ENCODE data around the gene TNIK.

Gene TNIK

DNA sequence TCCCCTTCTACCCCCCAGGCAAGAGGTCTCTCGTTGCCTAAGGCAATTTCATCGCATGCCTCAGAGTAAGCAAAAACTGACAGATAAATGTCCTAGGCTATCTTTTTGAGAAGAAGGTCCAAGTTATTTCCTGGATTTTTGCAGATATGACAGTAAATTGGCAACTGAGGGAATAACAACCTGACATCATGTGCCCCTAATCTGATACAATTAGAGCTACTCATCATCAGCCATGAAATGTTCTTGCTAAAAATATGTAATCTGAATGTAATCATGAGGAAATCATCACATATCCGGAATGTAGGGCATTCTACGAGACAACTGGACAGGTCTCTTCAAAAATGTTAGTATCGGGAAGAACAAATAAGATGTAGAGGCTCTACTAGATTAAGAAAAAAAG lies 44.1 kb downstream of the TNIK start:
- DNase-seq: no peak

DNA sequence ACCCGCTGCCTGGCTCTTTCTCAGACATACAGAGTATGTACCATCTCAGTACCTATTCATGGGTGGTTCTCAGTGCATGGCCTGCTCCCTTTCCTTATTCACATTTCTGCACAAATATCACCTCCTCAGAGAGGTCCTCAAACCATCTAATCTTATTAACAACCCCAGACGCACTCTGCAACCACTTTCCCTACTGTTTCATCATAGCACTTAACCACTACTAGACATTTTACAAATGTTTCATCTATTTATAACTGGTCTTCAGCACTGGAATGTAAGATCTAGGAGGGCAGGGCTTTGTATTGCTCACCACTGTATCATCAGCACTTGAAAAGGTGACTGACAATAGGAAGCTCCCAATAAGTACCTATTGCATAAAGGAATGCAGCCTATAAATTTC lies 45.1 kb downstream of the TNIK start:
- no peak for DNase-seq

DNA sequence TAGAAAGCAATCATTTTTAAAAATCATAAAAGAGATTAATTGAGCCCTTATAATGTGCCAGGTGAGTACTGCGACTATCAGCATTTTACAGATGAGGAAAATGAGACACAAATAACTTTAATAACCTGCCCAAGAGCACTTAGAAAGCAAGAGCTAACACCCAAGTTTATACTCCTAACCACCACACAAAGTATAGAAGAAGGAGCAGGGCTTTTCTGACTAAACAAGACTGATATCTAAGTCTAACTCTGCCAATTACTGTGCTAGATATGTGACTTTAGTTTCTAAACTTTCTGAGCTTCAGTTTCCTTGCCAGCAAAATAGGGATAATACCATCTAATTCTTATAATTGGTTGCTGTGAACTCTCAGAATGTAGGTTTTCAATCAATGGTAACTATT lies 47.7 kb downstream of the TNIK start:
- DNase-seq: no peak

DNA sequence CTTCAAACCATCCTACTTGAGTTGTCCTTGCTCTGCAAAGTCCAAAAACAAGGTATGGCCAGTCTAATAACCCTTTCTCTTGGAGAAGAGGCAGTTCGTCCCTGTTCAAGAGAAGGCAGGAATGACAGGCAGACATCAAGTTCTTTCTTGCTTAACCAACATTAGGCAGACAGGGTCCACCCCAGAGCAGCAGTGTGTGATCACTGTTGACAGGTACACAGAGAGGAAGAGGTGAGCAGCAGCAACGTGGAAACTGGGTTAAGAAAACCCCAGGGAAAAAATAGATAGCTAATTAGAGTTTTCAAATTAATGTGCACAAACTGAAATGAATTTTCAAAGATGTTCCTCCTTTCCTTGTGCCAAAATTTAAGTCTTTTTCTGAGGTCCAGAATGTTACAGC lies 48.2 kb downstream of the TNIK start:
- no peak for DNase-seq

- no peak for DNase-seq
These were observed 50.0 kb downstream of the TNIK start for GRCh38 chr3:171410186-171410585.

GRCh38 chr3:171407759-171408158 lies 52.4 kb downstream of the TNIK start:
- no peak for DNase-seq

DNA sequence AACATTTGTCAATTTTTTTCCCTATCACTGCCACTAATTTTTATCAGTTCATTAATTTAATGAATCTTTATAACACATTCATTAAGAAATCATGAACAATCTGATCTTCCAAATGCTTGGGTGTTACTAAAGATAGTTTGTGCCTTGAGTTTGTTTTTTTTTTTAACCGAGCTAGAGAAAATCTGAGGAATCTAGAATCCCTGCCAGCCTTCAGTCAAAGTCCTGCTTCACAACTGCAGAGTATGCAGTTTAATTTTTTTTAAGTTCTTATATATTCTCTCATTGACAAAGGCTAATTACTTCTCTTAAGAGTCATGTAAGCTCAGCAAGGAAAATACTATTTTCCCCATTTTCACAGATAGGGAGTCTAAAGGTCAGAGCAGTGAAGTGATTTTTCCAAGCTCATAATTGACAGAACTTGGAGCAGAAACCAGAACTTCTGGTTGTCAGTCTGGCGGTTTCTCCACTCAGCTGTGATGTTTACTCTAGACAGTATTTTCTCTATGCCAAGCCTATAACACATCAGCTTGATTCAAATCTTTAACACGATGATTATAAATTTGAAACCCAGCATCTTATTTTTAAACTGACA lies 55.7 kb downstream of the TNIK start:
- no peak for DNase-seq

DNA sequence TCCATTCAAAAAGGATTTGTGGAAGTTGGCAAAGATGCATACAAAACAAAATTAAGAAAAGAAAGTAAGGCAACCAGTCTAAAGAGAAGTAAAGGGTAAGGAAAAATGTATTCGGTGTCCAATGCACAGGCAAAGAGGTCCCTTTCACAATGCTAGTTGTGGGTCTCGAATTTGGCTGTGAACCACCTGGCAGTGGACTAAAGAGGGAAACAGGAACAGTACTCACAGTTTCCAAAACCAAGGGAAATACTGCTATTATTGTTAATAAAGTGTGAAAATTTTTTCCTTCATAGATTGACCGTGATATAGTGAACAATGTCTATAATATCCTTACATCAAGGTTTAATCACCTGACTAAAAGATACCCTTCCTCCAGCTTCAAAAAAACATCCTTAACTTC lies 57.9 kb downstream of the TNIK start:
- DNase-seq: no peak

GRCh38 chr3:171401432-171401831 lies 58.8 kb downstream of the TNIK start:
- DNase-seq: no peak

DNA sequence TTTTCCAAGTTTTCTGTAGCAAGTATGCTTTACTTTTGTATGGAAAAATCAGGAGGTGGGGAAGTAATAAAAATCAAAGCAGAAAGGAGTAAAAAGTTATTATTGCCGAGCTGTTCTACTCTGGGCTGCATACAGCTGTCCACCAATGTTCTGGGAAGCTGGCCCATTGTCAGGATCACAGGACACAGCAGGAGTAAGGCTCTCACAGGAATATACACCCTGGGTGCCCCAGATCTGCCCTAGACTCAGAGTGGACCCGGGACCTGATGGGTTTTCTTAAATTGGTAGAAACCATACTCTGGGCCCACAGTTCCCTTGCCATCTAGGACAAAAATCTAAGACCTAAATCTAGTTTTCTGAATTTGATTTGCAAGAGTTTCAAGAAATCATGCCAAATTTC lies 60.4 kb downstream of the TNIK start:
- DNase-seq: no peak

- DNase-seq: no peak
These were observed 61.9 kb downstream of the TNIK start for GRCh38 chr3:171398343-171398742.

GRCh38 chr3:171397089-171397488 lies 63.1 kb downstream of the TNIK start:
- DNase-seq: no peak

DNA sequence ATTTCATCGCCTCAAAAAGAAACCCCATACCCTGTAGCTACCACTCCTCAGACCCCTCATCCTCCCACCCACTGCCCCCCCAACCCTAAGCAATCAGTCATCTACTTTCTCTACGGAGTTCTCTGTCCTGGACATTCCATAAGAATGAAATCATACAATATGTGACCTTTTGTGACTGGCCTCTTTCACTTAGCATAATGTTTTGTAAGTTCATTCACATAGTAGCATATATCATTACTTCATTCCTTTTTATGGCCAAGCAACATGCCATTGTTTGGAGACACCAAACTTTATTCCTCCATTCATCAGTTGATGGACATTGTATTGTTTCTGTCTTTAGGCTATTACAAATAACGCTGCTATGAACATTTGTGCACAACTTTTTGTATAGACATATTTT lies 64.2 kb downstream of the TNIK start:
- no peak for DNase-seq

DNA sequence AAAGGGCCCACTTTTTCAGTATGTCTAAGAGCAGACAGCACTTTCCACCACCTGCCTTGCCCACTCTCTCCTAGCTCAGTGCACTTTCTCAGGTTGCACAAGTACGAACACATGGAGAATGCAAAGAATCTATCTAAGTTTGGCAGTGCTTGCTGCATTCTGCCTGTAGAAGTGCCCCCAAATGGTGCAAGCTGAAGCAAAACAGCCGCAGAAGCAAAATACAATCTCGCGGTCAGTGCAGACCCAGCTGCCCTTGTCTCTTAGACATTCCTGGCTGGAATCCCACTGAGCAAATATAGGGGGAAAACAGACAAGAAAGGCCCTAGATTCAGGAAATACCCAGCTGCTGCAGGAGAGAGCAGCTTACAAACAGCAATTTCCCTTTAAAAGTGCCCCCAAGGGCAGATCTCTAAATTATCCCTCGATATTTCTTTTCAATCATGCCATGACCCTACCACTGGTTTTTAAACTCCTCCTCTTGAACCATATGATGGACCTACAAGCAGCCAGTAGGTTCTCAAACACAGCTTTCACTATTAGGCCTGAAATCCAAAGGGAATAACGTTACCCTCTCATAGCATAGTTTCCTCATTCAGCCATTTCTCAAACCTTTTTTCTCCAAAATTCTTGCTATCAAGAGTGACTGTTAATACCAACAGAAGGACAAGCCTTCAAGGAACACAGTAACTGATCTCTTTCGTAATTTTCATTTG lies 67.0 kb downstream of the TNIK start:
- DNase-seq: no peak

- DNase-seq: no peak
These were observed 68.8 kb downstream of the TNIK start for GRCh38 chr3:171391432-171391831.

GRCh38 chr3:171390051-171390941 lies 69.9 kb downstream of the TNIK start:
- DNase-seq: no peak

- no peak for DNase-seq
These were observed 70.7 kb downstream of the TNIK start for GRCh38 chr3:171389491-171389890.

DNA sequence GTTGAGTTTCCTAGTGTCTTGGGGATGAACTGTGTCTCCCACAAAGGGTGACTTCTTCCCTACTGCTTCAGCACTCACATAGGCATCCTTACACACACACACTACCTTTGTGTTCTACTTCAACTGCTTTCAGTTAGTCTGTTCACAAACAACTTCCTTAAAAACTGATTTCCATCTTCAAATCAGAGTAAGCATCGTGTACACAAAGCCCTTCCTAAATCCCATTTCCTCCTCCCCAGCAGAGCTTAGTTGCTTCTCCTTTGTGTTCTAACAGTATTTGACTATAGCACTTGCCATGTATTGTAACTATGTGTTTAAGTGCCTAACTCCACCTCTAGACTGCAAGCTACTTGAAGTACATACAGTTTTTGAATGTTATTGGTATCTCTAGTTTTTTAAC lies 71.7 kb downstream of the TNIK start:
- no peak for DNase-seq

DNA sequence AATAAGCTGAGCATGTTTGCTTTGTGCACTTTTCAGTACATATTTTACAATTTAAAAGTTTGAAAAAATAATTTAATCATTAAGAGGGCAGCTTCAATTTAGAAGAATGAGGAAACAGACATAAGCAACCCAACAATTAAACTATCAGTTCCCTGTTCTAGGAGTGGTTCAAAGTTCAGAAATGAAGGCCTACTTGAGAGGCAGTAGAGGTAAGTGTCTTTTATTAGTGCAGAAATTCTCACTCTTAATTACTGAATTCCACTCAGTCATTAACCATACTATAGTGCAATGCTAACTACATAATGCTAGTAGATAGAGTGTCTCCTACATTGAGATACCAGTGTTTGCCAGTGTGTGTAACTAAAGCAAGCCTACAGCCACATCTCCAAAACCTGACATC lies 73.1 kb downstream of the TNIK start:
- no peak for DNase-seq

DNA sequence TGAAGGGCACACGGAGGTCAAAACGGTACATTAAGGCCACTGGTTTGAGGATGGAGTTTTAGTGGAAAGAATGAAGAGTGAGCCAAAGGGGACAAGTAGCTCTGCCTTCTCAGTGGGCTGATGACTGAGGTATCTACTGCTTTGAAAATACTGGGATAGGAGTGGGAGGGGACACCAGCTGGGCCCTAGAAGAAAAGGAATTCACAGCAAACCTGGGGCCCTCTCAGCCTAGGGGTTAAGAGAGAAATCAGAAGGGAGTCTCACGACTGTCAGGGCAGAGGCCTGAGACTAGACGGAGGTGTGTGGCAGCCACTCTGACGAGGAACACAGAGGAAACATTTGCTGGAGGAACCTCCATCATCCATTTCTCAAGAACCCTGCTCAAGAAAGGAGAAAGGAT lies 75.1 kb downstream of the TNIK start:
- DNase-seq: no peak

DNA sequence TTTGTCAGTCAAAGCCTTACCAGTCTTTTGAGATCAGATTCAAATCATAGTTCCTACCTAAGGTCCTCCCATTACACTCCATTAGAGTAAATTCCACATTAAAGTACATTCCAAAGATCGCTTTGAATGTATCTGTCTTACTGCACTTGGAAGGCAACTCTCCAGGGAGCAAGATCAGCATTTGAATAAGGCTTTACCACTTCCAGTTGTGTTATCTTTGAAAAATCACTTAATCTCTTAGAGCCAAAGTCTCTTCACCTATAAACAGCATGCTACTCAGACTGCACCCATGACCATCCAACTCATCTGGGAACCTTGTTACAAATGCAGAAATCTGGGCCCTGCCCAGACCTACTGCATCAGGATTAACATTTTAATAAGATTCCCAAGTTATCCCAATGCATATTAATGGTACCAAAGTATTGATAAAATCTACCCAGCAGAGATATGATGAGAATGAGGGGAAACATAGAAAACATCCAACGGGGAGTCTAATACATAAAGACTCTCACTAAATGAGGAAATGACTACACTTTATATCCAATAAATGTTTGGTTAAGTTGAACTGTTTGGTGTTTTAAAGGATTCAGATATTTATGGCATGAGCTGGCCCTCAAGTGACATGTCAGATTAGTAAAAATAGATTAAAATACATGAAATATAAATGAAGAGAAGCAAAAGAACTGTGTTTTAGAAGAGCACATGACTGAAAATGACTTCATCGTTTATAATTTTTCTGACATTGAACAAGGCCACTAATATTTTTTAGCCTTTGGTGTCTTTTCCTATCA lies 75.9 kb downstream of the TNIK start:
- DNase-seq: no peak

DNA sequence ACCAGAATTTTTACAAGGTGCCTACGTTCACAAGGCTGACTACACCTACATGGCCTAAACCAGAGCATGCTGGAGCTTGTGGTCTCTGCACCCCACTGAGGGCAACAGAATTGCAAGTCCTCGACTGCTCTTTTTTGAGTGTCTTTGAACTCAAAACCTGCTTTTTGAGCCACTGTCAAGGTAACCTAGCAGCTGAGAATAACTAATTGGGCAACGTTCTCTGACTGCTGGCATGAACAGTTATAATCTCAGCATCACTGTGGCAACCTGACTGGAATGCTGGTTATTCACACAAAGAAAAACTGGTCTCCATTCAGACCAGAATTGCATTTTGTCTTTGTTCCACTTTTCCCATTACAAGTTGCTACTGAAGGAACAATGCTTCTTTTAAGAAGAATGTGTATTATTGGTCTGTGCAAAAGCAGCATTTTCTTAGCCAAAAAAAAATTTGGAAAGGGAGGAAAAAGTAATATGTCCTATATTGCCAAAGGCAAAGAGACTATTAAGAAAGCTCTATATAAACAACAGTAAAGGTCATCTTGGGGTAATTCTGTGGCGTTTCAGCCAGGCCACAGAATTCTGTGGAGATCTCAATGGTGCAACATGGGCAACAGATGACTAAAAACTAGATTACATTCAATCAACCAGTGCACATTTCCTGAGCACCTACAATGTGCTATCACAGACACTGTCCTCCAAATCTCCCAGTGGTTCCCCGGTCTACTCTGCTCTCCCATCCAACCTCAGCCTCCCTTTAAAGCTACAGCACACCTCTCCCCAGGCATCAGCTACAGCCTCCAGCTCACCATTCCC lies 76.8 kb downstream of the TNIK start:
- DNase-seq: no peak

Measured in stimulated activated naive CD4-positive, alpha-beta T cell (primary cell).